Mononuclear cell (primary cell): Measurements from ENCODE around the gene CAVIN1. TPM values are rescaled to one million over a fixed set of nuclear protein-coding genes. Genes with fewer than 3 reads are reported as not detected.
"Not testable (repeated sequence)": the region's sequence is repeated elsewhere in the genome, so short reads cannot be mapped to it uniquely, and the experiment has no call there.

Experiments used
- H3K27me3 ChIP-seq: 2 replicates; pipeline ENCODE4 v1.6.0; 2011; ENCODE audit warnings: low read length, control low read depth; ENCODE audit not compliant: insufficient read depth
- H3K4me1 ChIP-seq: 2 replicates; pipeline ENCODE4 v1.5.1; 2011; ENCODE audit warnings: mild to moderate bottlenecking, low read length, control low read depth; ENCODE audit not compliant: insufficient read depth
- H3K4me3 ChIP-seq: 2 replicates; pipeline ENCODE4 v1.5.1; 2011; ENCODE audit warnings: mild to moderate bottlenecking, low read length, moderate library complexity
- H3K9me3 ChIP-seq: 2 replicates; pipeline ENCODE4 v1.5.1; 2011; ENCODE audit warnings: low read depth, mild to moderate bottlenecking, control low read depth, low read length
- total RNA-seq: library from RNA; depleted of rRNA; stranded (reverse); fragments of >200 nt; gene quantifications from one replicate; pipeline ENCODE4 v1.2.3, GENCODE V29; 2012

The CAVIN1 gene
- total RNA-seq, 1 donor = 0.21 TPM

GRCh38 chr17:42400844-42401375, 22.1 kb downstream of the CAVIN1 start:
- H3K27me3 ChIP-seq, H3K4me3 ChIP-seq, H3K9me3 ChIP-seq: not testable (repeated sequence)
- H3K4me1 ChIP-seq = peaks cover 12% of the 10 kb centered on the region

- Histone ChIP-seq H3K4me3 (no peak overlapping the region), H3K4me1 (peaks cover 10% of the 10 kb centered on the region), H3K27me3 (no peaks in the 10 kb centered on the region), H3K9me3 (no peaks in the 10 kb centered on the region)
Measured at GRCh38 chr17:42399948-42400843, 22.9 kb downstream of the CAVIN1 start.

GRCh38 chr17:42399121-42399520, 23.9 kb downstream of the CAVIN1 start:
- H3K4me3 ChIP-seq = no peak overlapping the region
- peaks cover 10% of the 10 kb centered on the region for H3K4me1 ChIP-seq
- H3K9me3 ChIP-seq = no peaks in the 10 kb centered on the region
- H3K27me3 ChIP-seq = no peaks in the 10 kb centered on the region

- H3K4me3 ChIP-seq, H3K9me3 ChIP-seq, H3K27me3 ChIP-seq: not testable (repeated sequence)
- H3K4me1 ChIP-seq = peaks cover 10% of the 10 kb centered on the region
Measured at GRCh38 chr17:42395601-42396000, 27.5 kb downstream of the CAVIN1 start.

GRCh38 chr17:42394838-42395237, 28.2 kb downstream of the CAVIN1 start:
- no peaks in the 10 kb centered on the region for H3K9me3 ChIP-seq
- no peaks in the 10 kb centered on the region for H3K27me3 ChIP-seq
- peaks cover 4% of the 10 kb centered on the region for H3K4me1 ChIP-seq
- H3K4me3 ChIP-seq = no peak overlapping the region

- Histone ChIP-seq H3K4me3 (no peak overlapping the region), H3K4me1 (peaks cover 8% of the 10 kb centered on the region), H3K9me3 (no peaks in the 10 kb centered on the region), H3K27me3 (no peaks in the 10 kb centered on the region)
Measured at GRCh38 chr17:42392692-42393415, 30.2 kb downstream of the CAVIN1 start.

- peaks cover 18% of the 10 kb centered on the region for H3K4me1 ChIP-seq
- not testable (repeated sequence) for H3K27me3 ChIP-seq, H3K9me3 ChIP-seq, H3K4me3 ChIP-seq
Measured at GRCh38 chr17:42391439-42391838, 31.6 kb downstream of the CAVIN1 start.

GRCh38 chr17:42389899-42390298, 33.2 kb downstream of the CAVIN1 start:
- Histone ChIP-seq H3K4me3 (no peak overlapping the region), H3K9me3 (no peaks in the 10 kb centered on the region)

GRCh38 chr17:42389135-42389417, 34.0 kb downstream of the CAVIN1 start:
- Histone ChIP-seq H3K27me3 (no peaks in the 10 kb centered on the region), H3K9me3 (no peaks in the 10 kb centered on the region), H3K4me1 (peaks cover 39% of the 10 kb centered on the region), H3K4me3 (peak overlapping the region; percentile 95)

More at GRCh38 chr17:42389899-42390298, 33.2 kb downstream of the CAVIN1 start:
- peaks cover 31% of the 10 kb centered on the region for H3K4me1 ChIP-seq
- H3K27me3 ChIP-seq = no peaks in the 10 kb centered on the region

GRCh38 chr17:42388381-42389134, 34.5 kb downstream of the CAVIN1 start, which contains the start of gene STAT3:
Gene STAT3 (minus strand): TSS chr17:42388442. CDS start chr17:42348516, 39,926 bp downstream.
- Histone ChIP-seq H3K4me1 (peaks cover 39% of the 10 kb centered on the region), H3K9me3 (no peaks in the 10 kb centered on the region), H3K27me3 (no peaks in the 10 kb centered on the region), H3K4me3 (peak within 1 kb of the TSS; percentile 95)

GRCh38 chr17:42387661-42388380, 35.2 kb downstream of the CAVIN1 start:
- H3K4me3 ChIP-seq = peak overlapping the region; percentile 95
- H3K4me1 ChIP-seq = peaks cover 39% of the 10 kb centered on the region
- no peaks in the 10 kb centered on the region for H3K9me3 ChIP-seq
- H3K27me3 ChIP-seq = no peaks in the 10 kb centered on the region

GRCh38 chr17:42386777-42387657, 36.0 kb downstream of the CAVIN1 start:
- H3K9me3 ChIP-seq = no peaks in the 10 kb centered on the region
- peaks cover 44% of the 10 kb centered on the region for H3K4me1 ChIP-seq
- H3K27me3 ChIP-seq = no peaks in the 10 kb centered on the region
- H3K4me3 ChIP-seq = peak overlapping the region; percentile 95

GRCh38 chr17:42381898-42382297, 41.2 kb downstream of the CAVIN1 start:
- Histone ChIP-seq H3K9me3 (no peaks in the 10 kb centered on the region), H3K4me1 (peaks cover 53% of the 10 kb centered on the region), H3K4me3 (no peak overlapping the region), H3K27me3 (no peaks in the 10 kb centered on the region)
